H9 (cell line): ENCODE measurements around the gene C20orf144. TPM values are rescaled to one million over a fixed set of nuclear protein-coding genes. Genes with fewer than 3 reads are reported as not detected.

ENCODE experiments used
- DNase-seq: peaks from one replicate; pipeline ENCODE4 v3.0.0-alpha.2; 2017
- H2AFZ ChIP-seq: one replicate; pipeline ENCODE4 v1.6.1; 2013; ENCODE audit warnings: mild to moderate bottlenecking, low read length, control low read depth, moderate library complexity
- H2AK5ac ChIP-seq: 2 replicates; pipeline ENCODE4 v1.6.1; 2013; ENCODE audit warnings: low read length, control low read depth, mixed read lengths; ENCODE audit not compliant: insufficient read length
- H2BK120ac ChIP-seq: one replicate; pipeline ENCODE4 v1.6.1; 2013; ENCODE audit warnings: low read depth, mild to moderate bottlenecking, low read length, control low read depth, inconsistent platforms; ENCODE audit not compliant: poor library complexity, severe bottlenecking
- H2BK12ac ChIP-seq: 2 replicates; pipeline ENCODE4 v1.6.1; 2013; ENCODE audit warnings: low read length, control low read depth, mixed read lengths, low read depth; ENCODE audit not compliant: insufficient read length
- H2BK15ac ChIP-seq: 2 replicates; pipeline ENCODE4 v1.6.1; 2013; ENCODE audit warnings: low read depth, low read length, control low read depth
- H2BK20ac ChIP-seq: one replicate; pipeline ENCODE4 v1.6.1; 2013; ENCODE audit warnings: low read depth, mild to moderate bottlenecking, low read length, control low read depth, inconsistent platforms; ENCODE audit not compliant: poor library complexity, severe bottlenecking
- H2BK5ac ChIP-seq: 2 replicates; pipeline ENCODE4 v1.6.1; 2013; ENCODE audit warnings: low read length, control low read depth, mixed read lengths; ENCODE audit not compliant: insufficient read length
- H3K14ac ChIP-seq: 2 replicates; pipeline ENCODE4 v1.6.1; 2013; ENCODE audit warnings: low read length, control low read depth; ENCODE audit not compliant: insufficient read depth
- H3K18ac ChIP-seq: 2 replicates; pipeline ENCODE4 v1.6.1; 2013; ENCODE audit warnings: low read depth, mild to moderate bottlenecking, mixed read lengths, low read length, control low read depth; ENCODE audit not compliant: insufficient read length
- H3K23ac ChIP-seq: 2 replicates; pipeline ENCODE4 v1.6.1; 2013; ENCODE audit warnings: low read length, control low read depth, mixed read lengths, low read depth; ENCODE audit not compliant: insufficient read length
- H3K23me2 ChIP-seq: 2 replicates; pipeline ENCODE4 v1.6.1; 2013; ENCODE audit warnings: low read depth, mild to moderate bottlenecking, mixed read lengths, low read length, control low read depth; ENCODE audit not compliant: insufficient read length, poor library complexity, severe bottlenecking
- H3K27ac ChIP-seq: 2 replicates; pipeline ENCODE4 v1.5.1; 2013; ENCODE audit warnings: low read length, control low read depth, mixed read lengths, low read depth; ENCODE audit not compliant: insufficient read length
- H3K27me3 ChIP-seq: 2 replicates; pipeline ENCODE4 v1.6.1; 2013; ENCODE audit warnings: low read length, control low read depth, inconsistent platforms; ENCODE audit not compliant: insufficient read depth
- H3K4ac ChIP-seq: 2 replicates; pipeline ENCODE4 v1.6.1; 2013; ENCODE audit warnings: low read depth, mild to moderate bottlenecking, control low read depth, inconsistent platforms, low read length, moderate library complexity
- H3K4me1 ChIP-seq: 2 replicates; pipeline ENCODE4 v1.6.1; 2013; ENCODE audit warnings: low read length, control low read depth, inconsistent platforms; ENCODE audit not compliant: insufficient read depth
- H3K4me2 ChIP-seq: 2 replicates; pipeline ENCODE4 v1.6.1; 2013; ENCODE audit warnings: low read length, control low read depth, mixed read lengths; ENCODE audit not compliant: insufficient read length, insufficient read depth
- H3K56ac ChIP-seq: 2 replicates; pipeline ENCODE4 v1.6.1; 2013; ENCODE audit warnings: low read depth, mild to moderate bottlenecking, mixed read lengths, low read length, control low read depth; ENCODE audit not compliant: insufficient read length
- H3K79me1 ChIP-seq: 2 replicates; pipeline ENCODE4 v1.6.1; 2013; ENCODE audit warnings: low read depth, mild to moderate bottlenecking, moderate library complexity, low read length, control low read depth, inconsistent platforms; ENCODE audit not compliant: insufficient read depth, poor library complexity, severe bottlenecking
- H3K79me2 ChIP-seq: 2 replicates; pipeline ENCODE4 v1.6.1; 2013; ENCODE audit warnings: low read length, control low read depth, inconsistent platforms; ENCODE audit not compliant: insufficient read depth
- H3K9ac ChIP-seq: 2 replicates; pipeline ENCODE4 v1.6.1; 2013; ENCODE audit warnings: low read length, control low read depth, mixed read lengths; ENCODE audit not compliant: insufficient read length; ENCODE audit errors: extremely low read depth
- H3K9me3 ChIP-seq: one replicate; pipeline ENCODE4 v1.6.1; 2013; ENCODE audit warnings: low read depth, low read length, inconsistent platforms; ENCODE audit not compliant: control insufficient read depth
- H3T11ph ChIP-seq: one replicate; pipeline ENCODE4 v1.6.1; 2013; ENCODE audit warnings: mild to moderate bottlenecking, low read length, control low read depth, inconsistent platforms
- H4K20me1 ChIP-seq: one replicate; pipeline ENCODE4 v1.6.1; 2013; ENCODE audit not compliant: control insufficient read depth, insufficient read length, insufficient read depth
- H4K5ac ChIP-seq: 2 replicates; pipeline ENCODE4 v1.6.1; 2013; ENCODE audit warnings: low read depth, mild to moderate bottlenecking, mixed read lengths, low read length, control low read depth; ENCODE audit not compliant: insufficient read length
- H4K8ac ChIP-seq: replicated peaks from 2 replicates; pipeline ENCODE4 v1.6.1; 2013; ENCODE audit warnings: low read length, control low read depth, mixed read lengths, low read depth; ENCODE audit not compliant: insufficient read length
- H4K91ac ChIP-seq: 2 replicates; pipeline ENCODE4 v1.6.1; 2013; ENCODE audit warnings: low read depth, mild to moderate bottlenecking, moderate library complexity, mixed read lengths, low read length, control low read depth; ENCODE audit not compliant: insufficient read length
- H3K27ac Mint-ChIP-seq, 3 experiments: 2 replicates in 2 of 3; 3 replicates in 1 of 3; pipeline ENCODE4 v1.8.0; 2020 to 2021; ENCODE audit warnings: mixed read lengths in 3 of 3, mild to moderate bottlenecking in 1 of 3, moderate library complexity in 1 of 3
- H3K27me3 Mint-ChIP-seq: 2 replicates; pipeline ENCODE4 v1.8.0; 2021; ENCODE audit warnings: low read depth, mild to moderate bottlenecking, moderate library complexity, mixed read lengths
- H3K36me3 Mint-ChIP-seq, 3 experiments: 2 replicates in 2 of 3; 3 replicates in 1 of 3; pipeline ENCODE4 v1.8.0; 2020 to 2021; ENCODE audit warnings: low read depth in 3 of 3, mixed read lengths in 3 of 3; ENCODE audit not compliant: insufficient read depth in 1 of 3
- H3K4me1 Mint-ChIP-seq, 2 experiments: 2 replicates each; pipeline ENCODE4 v1.8.0; 2020; ENCODE audit warnings: mixed read lengths in 2 of 2
- H3K4me3 Mint-ChIP-seq, 2 experiments: 2 replicates in 1 of 2; 3 replicates in 1 of 2; pipeline ENCODE4 v1.8.0; 2020 to 2021; ENCODE audit warnings: mild to moderate bottlenecking in 2 of 2, mixed read lengths in 2 of 2, moderate library complexity in 1 of 2
- H3K9me3 Mint-ChIP-seq, 2 experiments: 2 replicates in 1 of 2; 3 replicates in 1 of 2; pipeline ENCODE4 v1.8.0; 2020; ENCODE audit warnings: mild to moderate bottlenecking in 2 of 2, mixed read lengths in 2 of 2, moderate library complexity in 1 of 2
- WGBS: extraction: QIAGEN DNeasy Blood & Tissue Kit; methylation state at CpG from one replicate; pipeline ENCODE4 v1.1.7; 2013; ENCODE audit warnings: missing lambda C conversion rate, low lambda C conversion rate, mixed read lengths; ENCODE audit not compliant: insufficient read length; ENCODE audit errors: extremely low coverage; 5-methylcytosine and 5-hydroxymethylcytosine counted together
- total RNA-seq: library from RNA; stranded (reverse); gene quantifications from 2 replicates; pipeline ENCODE4 v1.2.1, GENCODE V29; 2021
- TF ChIP-seq, protein P1 (sequence below): fragments of 200-600 bp; sonication (generic); conservative IDR thresholded peaks from 3 replicates; pipeline ENCODE4 v1.8.0; 2021; ENCODE audit warnings: antibody characterized with exemption, mild to moderate bottlenecking

The C20orf144 gene
- total RNA-seq, 1 experiment from 2014 or later, result 0.26 TPM

DNA sequence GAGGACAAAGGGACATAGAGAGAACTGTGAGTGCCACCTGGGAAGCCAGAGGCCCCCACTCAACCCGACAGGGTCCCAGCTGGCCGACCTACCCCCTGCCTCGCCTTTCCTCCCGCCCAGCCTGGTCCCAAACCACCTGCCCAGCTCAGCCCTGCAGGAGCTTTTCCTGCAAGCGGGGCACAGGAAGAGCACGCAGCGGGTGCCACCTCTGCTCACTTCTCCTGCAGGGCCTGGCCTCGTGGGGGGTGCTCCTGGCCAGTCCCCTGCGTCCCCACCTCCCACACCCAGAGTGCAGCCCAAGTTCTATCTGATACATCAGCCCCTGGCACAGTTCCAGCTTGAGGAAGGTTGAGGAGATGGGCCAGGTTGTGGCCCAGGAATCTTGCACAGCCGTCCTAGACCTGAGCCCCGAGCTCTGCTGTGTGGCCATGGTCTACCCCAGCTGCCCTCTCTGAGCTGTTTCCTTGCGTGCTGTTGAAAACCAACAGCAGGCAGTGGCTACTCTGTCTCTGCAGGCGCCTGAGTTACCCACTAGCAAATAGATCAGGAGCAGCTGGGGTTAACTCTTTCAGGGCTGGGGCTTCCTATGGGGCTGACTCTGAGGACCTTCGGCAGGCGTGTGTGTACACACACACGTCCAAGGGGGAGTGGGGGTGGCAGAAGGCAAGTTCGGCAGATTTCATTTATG lies 10.4 kb downstream of the C20orf144 start:
- H3K4me1 ChIP-seq, result peaks cover 4% of the 10 kb centered on the region; the same call in 1 of the 2 replicates
- no peak overlapping the region for H2BK15ac ChIP-seq
- H3K14ac ChIP-seq, result no peak overlapping the region
- no peaks in the 10 kb centered on the region for H3K79me2 ChIP-seq
- H4K8ac ChIP-seq, result no peak overlapping the region
- no peak overlapping the region for H3K18ac ChIP-seq
- H3K4me2 ChIP-seq, result no peak overlapping the region
- H3K9me3 ChIP-seq, result no peaks in the 10 kb centered on the region
- no peak overlapping the region for H3K23ac ChIP-seq
- no peak overlapping the region for H2AFZ ChIP-seq
- WGBS, result no CpG with 5 or more reads among the region's 17 CpGs
- H3K9me3 Mint-ChIP-seq, result no peaks in the 10 kb centered on the region; a peak in 1 of 5 replicates
- peaks cover 30% of the 10 kb centered on the region in 2 experiments for H3K4me1 Mint-ChIP-seq
- TF ChIP-seq, protein P1, sequence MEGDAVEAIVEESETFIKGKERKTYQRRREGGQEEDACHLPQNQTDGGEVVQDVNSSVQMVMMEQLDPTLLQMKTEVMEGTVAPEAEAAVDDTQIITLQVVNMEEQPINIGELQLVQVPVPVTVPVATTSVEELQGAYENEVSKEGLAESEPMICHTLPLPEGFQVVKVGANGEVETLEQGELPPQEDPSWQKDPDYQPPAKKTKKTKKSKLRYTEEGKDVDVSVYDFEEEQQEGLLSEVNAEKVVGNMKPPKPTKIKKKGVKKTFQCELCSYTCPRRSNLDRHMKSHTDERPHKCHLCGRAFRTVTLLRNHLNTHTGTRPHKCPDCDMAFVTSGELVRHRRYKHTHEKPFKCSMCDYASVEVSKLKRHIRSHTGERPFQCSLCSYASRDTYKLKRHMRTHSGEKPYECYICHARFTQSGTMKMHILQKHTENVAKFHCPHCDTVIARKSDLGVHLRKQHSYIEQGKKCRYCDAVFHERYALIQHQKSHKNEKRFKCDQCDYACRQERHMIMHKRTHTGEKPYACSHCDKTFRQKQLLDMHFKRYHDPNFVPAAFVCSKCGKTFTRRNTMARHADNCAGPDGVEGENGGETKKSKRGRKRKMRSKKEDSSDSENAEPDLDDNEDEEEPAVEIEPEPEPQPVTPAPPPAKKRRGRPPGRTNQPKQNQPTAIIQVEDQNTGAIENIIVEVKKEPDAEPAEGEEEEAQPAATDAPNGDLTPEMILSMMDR, result no peak
- no peak overlapping the region for H4K91ac ChIP-seq
- H3K36me3 Mint-ChIP-seq, result peaks cover 33 to 56% (median 47%) of the 10 kb centered on the region in 3 experiments; a peak in 6 of 7 replicates
- no peak overlapping the region for H2AK5ac ChIP-seq
- peak overlapping the region; percentile 87 to 90 for H3K4me3 Mint-ChIP-seq
- H3K27me3 ChIP-seq, result no peaks in the 10 kb centered on the region
- no peaks in the 10 kb centered on the region for H3K79me1 ChIP-seq
- no peak for DNase-seq
- H3K27me3 Mint-ChIP-seq, result peaks cover 2% of the 10 kb centered on the region
- no peak overlapping the region for H4K5ac ChIP-seq
- no peak overlapping the region for H2BK5ac ChIP-seq
- H3T11ph ChIP-seq, result no peak overlapping the region
- H4K20me1 ChIP-seq, result no peaks in the 10 kb centered on the region
- H2BK120ac ChIP-seq, result no peak overlapping the region
- H3K9ac ChIP-seq, result no peak overlapping the region
- no peak overlapping the region for H3K4ac ChIP-seq
- H2BK20ac ChIP-seq, result no peak overlapping the region
- H2BK12ac ChIP-seq, result no peak overlapping the region
- H3K27ac ChIP-seq, result no peak overlapping the region
- peaks cover 22% of the 10 kb centered on the region for H3K23me2 ChIP-seq
- H3K27ac Mint-ChIP-seq, result peak overlapping the region in 2 of 3 experiments; percentile 25 to 95; a peak in 2 of 7 replicates
- no peak overlapping the region for H3K56ac ChIP-seq
